Hepatocyte (in vitro differentiated cells): ENCODE data around the gene POC1A. TPM values are rescaled to one million over a fixed set of nuclear protein-coding genes. Genes with fewer than 3 reads are reported as not detected.

Source experiments
- DNase-seq: peaks from one replicate; pipeline ENCODE4 v3.0.0-alpha.2; 2016; ENCODE audit warnings: low spot score
- H2AFZ ChIP-seq: fragments of 200-600 bp; sonication (generic); 2 replicates; pipeline ENCODE4 v1.6.0; 2016; ENCODE audit warnings: antibody characterized with exemption, mild to moderate bottlenecking
- H3K27ac ChIP-seq: fragments of 200-600 bp; sonication (generic); 2 replicates; pipeline ENCODE4 v1.5.1; 2016; ENCODE audit warnings: mild to moderate bottlenecking
- H3K27me3 ChIP-seq: fragments of 200-600 bp; sonication (generic); 2 replicates; pipeline ENCODE4 v1.6.1; 2016
- H3K36me3 ChIP-seq: fragments of 200-600 bp; sonication (generic); replicated peaks from 2 replicates; pipeline ENCODE4 v1.5.1; 2016; ENCODE audit warnings: low read depth; ENCODE audit not compliant: insufficient read depth
- H3K4me1 ChIP-seq: fragments of 200-600 bp; sonication (generic); 2 replicates; pipeline ENCODE4 v1.5.1; 2016; ENCODE audit warnings: mild to moderate bottlenecking, moderate library complexity; ENCODE audit not compliant: insufficient read depth
- H3K4me2 ChIP-seq: fragments of 200-600 bp; sonication (generic); 2 replicates; pipeline ENCODE4 v1.6.0; 2016
- H3K4me3 ChIP-seq: fragments of 200-600 bp; sonication (generic); 2 replicates; pipeline ENCODE4 v1.5.1; 2016; ENCODE audit warnings: mild to moderate bottlenecking
- H3K79me2 ChIP-seq: fragments of 200-600 bp; sonication (generic); 2 replicates; pipeline ENCODE4 v1.6.0; 2017; ENCODE audit warnings: mild to moderate bottlenecking
- H3K9me2 ChIP-seq: fragments of 200-600 bp; sonication (generic); replicated peaks from 2 replicates; pipeline ENCODE4 v1.6.0; 2017; ENCODE audit warnings: mild to moderate bottlenecking; ENCODE audit not compliant: insufficient read depth
- H3K9me3 ChIP-seq: fragments of 200-600 bp; sonication (generic); 2 replicates; pipeline ENCODE4 v1.5.1; 2016; ENCODE audit warnings: low read depth, mild to moderate bottlenecking
- H4K20me1 ChIP-seq: fragments of 200-600 bp; sonication (generic); 2 replicates; pipeline ENCODE4 v1.6.0; 2016; ENCODE audit warnings: mild to moderate bottlenecking; ENCODE audit not compliant: insufficient read depth, poor library complexity, severe bottlenecking
- EZH2 ChIP-seq: fragments of 200-600 bp; sonication (generic); IDR thresholded peaks from 2 replicates; pipeline ENCODE4 v1.6.1; 2016; ENCODE audit warnings: antibody characterized with exemption, mild to moderate bottlenecking, borderline replicate concordance
- EZH2phosphoT487 ChIP-seq: fragments of 200-600 bp; sonication (generic); IDR thresholded peaks from one replicate; pipeline ENCODE4 v1.6.1; 2018; ENCODE audit warnings: antibody characterized with exemption, mild to moderate bottlenecking, low read depth, moderate library complexity; ENCODE audit not compliant: unreplicated experiment, severe bottlenecking
- WGBS: methylation state at CpG from one replicate; pipeline ENCODE4 v1.1.6; 2016; ENCODE audit warnings: low lambda C conversion rate; ENCODE audit errors: missing lambda C conversion rate; 5-methylcytosine and 5-hydroxymethylcytosine counted together
- polyA plus RNA-seq: library from polyadenylated mRNA; unstranded; fragments of >200 nt; fragmentation: Nextera tagmentation; extraction: Ambion mirVana; gene quantifications from 2 replicates; pipeline ENCODE4 v1.2.1, GENCODE V29; 2016
- total RNA-seq: library from RNA; depleted of rRNA; stranded (reverse); fragments of >200 nt; gene quantifications from 2 replicates; pipeline ENCODE4 v1.2.3, GENCODE V29; 2014
- TF ChIP-seq, protein P1 (sequence below): fragments of 200-600 bp; sonication (generic); IDR thresholded peaks from 2 replicates; pipeline ENCODE4 v1.5.1; 2016; ENCODE audit warnings: antibody characterized with exemption, mild to moderate bottlenecking; ENCODE audit not compliant: poor library complexity

The POC1A gene
- total and polyA plus RNA-seq, 2 experiments from 2014 or later = 2.6 to 3.7 TPM

DNA sequence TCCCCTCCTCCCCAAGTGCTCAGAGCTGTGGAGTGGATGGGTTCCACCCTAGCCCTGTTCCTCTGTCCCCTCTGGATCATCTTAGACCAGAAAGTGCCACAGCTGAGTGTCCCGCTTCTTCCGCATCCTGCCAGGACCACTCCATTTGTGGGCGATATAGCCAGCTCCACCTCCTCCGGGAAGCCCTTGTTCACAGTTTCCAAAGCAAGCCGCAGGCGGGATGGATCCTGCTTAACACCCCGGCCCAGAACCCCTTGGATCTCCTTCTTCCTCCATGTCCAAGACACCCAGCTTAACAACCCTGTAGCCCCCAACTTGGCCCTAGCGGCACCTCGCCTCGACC, 43.2 kb upstream of the POC1A start:
- DNase-seq = no peak
- Histone ChIP-seq H2AFZ (peak overlapping the region; percentile 72), H3K9me2 (no peaks in the 10 kb centered on the region), H3K4me1 (peaks cover 23% of the 10 kb centered on the region), H3K4me3 (no peak overlapping the region), H3K9me3 (no peaks in the 10 kb centered on the region), H3K4me2 (peak overlapping the region; percentile 79), H3K27me3 (no peaks in the 10 kb centered on the region), H3K79me2 (peaks cover 36% of the 10 kb centered on the region), H4K20me1 (no peaks in the 10 kb centered on the region), H3K27ac (peak overlapping the region; percentile 91), H3K36me3 (no peaks in the 10 kb centered on the region)
- 74% methylated on average over 10 of the region's 10 CpGs for WGBS
- no peak for TF ChIP-seq EZH2phosphoT487
- TF ChIP-seq EZH2 = no peak
- TF ChIP-seq, protein P1, sequence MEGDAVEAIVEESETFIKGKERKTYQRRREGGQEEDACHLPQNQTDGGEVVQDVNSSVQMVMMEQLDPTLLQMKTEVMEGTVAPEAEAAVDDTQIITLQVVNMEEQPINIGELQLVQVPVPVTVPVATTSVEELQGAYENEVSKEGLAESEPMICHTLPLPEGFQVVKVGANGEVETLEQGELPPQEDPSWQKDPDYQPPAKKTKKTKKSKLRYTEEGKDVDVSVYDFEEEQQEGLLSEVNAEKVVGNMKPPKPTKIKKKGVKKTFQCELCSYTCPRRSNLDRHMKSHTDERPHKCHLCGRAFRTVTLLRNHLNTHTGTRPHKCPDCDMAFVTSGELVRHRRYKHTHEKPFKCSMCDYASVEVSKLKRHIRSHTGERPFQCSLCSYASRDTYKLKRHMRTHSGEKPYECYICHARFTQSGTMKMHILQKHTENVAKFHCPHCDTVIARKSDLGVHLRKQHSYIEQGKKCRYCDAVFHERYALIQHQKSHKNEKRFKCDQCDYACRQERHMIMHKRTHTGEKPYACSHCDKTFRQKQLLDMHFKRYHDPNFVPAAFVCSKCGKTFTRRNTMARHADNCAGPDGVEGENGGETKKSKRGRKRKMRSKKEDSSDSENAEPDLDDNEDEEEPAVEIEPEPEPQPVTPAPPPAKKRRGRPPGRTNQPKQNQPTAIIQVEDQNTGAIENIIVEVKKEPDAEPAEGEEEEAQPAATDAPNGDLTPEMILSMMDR = no peak

DNA sequence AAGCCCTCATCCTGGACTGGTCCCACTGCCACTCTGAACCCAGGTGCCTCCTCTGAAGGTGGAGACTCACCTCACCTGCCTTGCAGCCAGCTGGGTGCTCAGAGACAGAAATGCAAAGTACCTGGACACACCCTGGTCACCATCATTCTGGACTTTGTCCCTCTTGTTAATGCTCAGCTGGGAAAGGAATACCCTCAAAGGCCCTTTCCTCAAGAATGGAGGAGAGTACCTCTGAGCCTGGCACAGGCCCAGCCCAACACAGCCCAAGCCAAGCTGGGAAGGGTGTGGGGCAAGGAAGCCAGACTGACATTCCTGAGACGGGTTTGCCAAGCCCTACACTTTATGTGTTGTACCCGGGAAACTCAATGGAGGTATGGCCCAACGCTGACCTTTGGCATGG, 42.8 kb upstream of the POC1A start:
- H4K20me1 ChIP-seq = no peaks in the 10 kb centered on the region
- H3K9me3 ChIP-seq = no peaks in the 10 kb centered on the region
- peak overlapping the region; percentile 91 for H3K27ac ChIP-seq
- peaks cover 23% of the 10 kb centered on the region for H3K4me1 ChIP-seq
- no peaks in the 10 kb centered on the region for H3K36me3 ChIP-seq
- H3K4me3 ChIP-seq = no peak overlapping the region
- H3K4me2 ChIP-seq = peak overlapping the region; percentile 79
- no peaks in the 10 kb centered on the region for H3K27me3 ChIP-seq
- no peaks in the 10 kb centered on the region for H3K9me2 ChIP-seq
- peak; percentile 68 for DNase-seq
- no peak overlapping the region for H2AFZ ChIP-seq
- WGBS = 86% methylated on average over 3 of the region's 3 CpGs
- peaks cover 35% of the 10 kb centered on the region for H3K79me2 ChIP-seq
- TF ChIP-seq EZH2phosphoT487 (no peak), EZH2 (no peak)
- TF ChIP-seq, protein P1 = no peak

DNA sequence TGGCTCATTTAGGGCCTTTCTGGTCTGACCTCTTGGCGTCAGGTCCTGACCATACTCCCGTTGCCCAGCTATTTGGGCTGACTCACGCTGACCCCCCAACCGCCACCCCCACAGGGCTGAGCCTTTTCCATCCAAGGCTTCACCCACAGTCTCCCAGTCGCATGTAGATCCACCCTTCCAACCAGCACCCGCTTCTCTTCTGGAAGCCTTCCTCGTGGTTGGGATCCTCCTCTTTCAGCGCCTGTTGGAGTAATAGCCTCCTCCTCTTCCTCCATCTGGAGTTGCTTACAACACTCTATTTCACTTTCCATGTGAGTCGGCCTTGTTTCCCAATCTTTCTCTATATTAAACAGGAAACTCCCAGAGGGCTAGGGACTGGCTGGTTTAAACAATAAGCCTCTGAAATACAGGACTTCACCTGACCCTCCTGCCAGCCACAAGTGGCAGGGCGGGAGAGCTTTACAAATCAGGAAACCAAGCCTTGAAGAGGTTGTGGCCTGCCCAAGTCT, 41.7 kb upstream of the POC1A start:
- Histone ChIP-seq H3K27ac (peak overlapping the region; percentile 91), H3K36me3 (no peaks in the 10 kb centered on the region), H3K27me3 (no peaks in the 10 kb centered on the region), H2AFZ (no peak overlapping the region), H3K4me2 (no peak overlapping the region), H3K9me3 (no peaks in the 10 kb centered on the region), H4K20me1 (no peaks in the 10 kb centered on the region), H3K4me1 (peaks cover 23% of the 10 kb centered on the region), H3K9me2 (no peaks in the 10 kb centered on the region), H3K4me3 (no peak overlapping the region), H3K79me2 (peaks cover 28% of the 10 kb centered on the region)
- TF ChIP-seq EZH2 = no peak
- TF ChIP-seq, protein P1 = no peak
- TF ChIP-seq EZH2phosphoT487 = no peak
- 86% methylated on average over 9 of the region's 10 CpGs for WGBS
- DNase-seq = no peak

DNA sequence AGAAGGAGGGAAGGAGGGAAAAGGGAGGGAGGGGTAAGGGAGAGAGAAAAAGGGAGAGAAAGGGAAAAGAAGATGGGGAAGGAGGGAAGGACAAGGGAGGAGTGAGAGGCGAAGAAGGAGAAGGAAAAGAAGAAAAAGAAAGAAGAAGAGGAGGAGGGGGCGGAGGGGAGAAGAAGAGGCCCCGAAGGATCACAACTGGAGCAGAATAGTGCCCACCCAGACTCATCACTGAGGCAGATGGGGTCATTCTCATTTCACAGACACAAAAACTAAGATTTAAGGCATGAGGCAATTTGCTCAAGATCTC, 41.0 kb upstream of the POC1A start:
- no peaks in the 10 kb centered on the region for H3K9me3 ChIP-seq
- peak overlapping the region; percentile 91 for H3K27ac ChIP-seq
- H4K20me1 ChIP-seq = no peaks in the 10 kb centered on the region

More for the DNA sequence above, 41.0 kb upstream of the POC1A start:
- DNase-seq = no peak
- no peaks in the 10 kb centered on the region for H3K9me2 ChIP-seq
- H3K79me2 ChIP-seq = peaks cover 22% of the 10 kb centered on the region
- no peaks in the 10 kb centered on the region for H3K27me3 ChIP-seq
- no peak overlapping the region for H3K4me2 ChIP-seq
- WGBS = 86% methylated on average over 1 of the region's 3 CpGs
- peaks cover 22% of the 10 kb centered on the region for H3K4me1 ChIP-seq
- no peak overlapping the region for H3K4me3 ChIP-seq
- no peaks in the 10 kb centered on the region for H3K36me3 ChIP-seq
- TF ChIP-seq EZH2phosphoT487 (no peak), EZH2 (no peak)
- TF ChIP-seq, protein P1 = no peak
- no peak overlapping the region for H2AFZ ChIP-seq
